GM19239 (cell line): Measurements from ENCODE around the gene ELANE.
"Not testable (repeated sequence)": the region's sequence is repeated elsewhere in the genome, so short reads cannot be mapped to it uniquely, and the experiment has no call there.

Source experiments
- DNase-seq: peaks from one replicate; pipeline ENCODE4 v3.0.0; 2011; ENCODE audit warnings: low spot score; ENCODE audit not compliant: insufficient read length
- FAIRE-seq: peaks from 2 replicates; lab custom pipeline; 2011; peaks lifted over from hg19 to GRCh38; lab: Jason Lieb, UNC

ELANE gene

GRCh38 chr19:891421-892200 is 39.5 kb downstream of the ELANE start:
- not testable (repeated sequence) for FAIRE-seq, DNase-seq

DNA sequence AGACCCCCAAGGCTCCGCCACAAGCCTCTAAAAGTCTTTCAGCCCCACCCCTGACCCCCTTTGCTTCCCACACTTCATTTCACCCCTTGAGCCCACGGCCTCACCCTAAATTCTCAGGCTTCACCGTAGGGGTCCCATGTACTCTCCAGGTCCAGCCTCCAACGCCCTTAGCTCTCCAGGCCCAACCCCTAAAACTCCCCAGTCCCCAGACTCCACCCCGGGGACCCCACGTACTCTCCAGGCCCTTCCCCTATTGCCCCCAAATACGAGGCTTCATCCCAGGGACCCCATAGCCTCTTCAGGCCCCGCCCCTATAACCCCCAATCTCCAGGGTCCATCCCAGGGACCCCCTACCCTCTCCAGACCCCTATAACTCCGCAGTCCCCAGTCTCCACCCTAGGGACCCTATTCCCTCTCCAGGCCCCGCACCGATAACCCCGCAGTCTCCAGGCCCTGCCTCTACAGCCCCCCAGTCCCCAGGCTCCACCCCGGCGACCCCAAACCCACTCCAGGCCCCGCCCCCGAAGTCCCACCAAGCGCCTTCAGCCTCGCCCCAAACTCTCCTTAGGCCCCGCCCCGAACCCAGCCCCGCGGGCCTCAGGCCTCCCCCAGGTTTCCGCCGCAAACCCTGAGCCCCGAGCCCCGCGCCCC is 40.3 kb downstream of the ELANE start:
- DNase-seq (no peak), FAIRE-seq (no peak)

DNA sequence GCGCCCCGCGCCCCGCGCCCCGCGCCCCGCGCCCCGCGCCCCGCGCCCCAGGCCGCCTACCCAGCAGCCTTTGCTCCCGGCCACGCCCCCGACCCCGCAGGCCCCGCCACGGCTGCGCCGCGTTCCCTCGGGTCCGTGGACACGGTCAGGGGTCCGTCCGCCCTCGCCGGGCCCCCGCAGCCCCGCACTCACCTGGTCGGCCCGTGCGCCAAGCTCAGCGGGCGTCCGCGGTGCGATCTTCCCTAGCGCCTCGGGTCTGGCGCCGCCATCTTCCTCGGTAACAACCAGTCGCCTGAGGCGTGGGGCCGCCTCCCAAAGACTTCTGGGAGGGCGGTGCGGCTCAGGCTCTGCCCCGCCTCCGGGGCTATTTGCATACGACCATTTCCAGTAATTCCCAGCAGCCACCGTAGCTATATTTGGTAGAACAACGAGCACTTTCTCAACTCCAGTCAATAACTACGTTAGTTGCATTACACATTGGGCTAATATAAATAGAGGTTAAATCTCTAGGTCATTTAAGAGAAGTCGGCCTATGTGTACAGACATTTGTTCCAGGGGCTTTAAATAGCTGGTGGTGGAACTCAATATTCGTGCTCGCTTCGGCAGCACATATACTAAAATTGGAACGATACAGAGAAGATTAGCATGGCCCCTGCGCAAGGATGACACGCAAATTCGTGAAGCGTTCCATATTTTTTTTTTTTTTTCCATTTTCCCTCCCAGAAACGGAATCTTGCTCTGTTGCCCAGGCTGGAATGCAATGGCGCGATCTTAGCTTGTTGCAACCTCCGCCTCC is 41.0 kb downstream of the ELANE start, which contains the start of the genes MED16 and RNU6-9:
MED16 (minus strand) TSS at position 294 of the 796 bp plus-strand sequence. CDS start 2,056 bp downstream, outside the sequence.
RNU6-9 (plus strand) TSS at position 591 of the 796 bp plus-strand sequence.
- DNase-seq = peak; percentile 100
- peak; percentile 94 for FAIRE-seq

DNA sequence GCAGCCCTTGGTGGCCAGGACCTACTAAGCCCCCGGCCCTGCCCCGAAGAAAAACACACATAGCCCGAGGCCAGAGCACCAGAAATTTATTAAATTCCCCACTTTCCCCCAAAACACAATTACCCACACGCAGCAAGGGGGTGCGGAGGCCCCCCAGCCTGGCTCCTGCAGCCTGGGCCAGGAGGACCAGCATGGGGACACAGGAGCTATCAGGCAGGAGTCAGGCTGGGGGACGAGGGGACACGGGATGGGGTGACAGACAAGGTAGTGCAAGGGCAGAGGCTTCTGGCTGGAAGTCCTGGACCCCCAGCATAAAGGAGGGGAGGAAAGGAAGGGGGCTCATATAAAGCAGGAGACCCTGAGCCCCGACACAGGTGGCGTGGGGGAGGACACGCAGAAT is 44.3 kb downstream of the ELANE start:
- no peak for DNase-seq
- FAIRE-seq = no peak

- DNase-seq (no peak), FAIRE-seq (no peak)
Observed at GRCh38 chr19:896999-897398, 44.9 kb downstream of the ELANE start.

GRCh38 chr19:897442-898039 is 45.4 kb downstream of the ELANE start:
- DNase-seq = no peak
- no peak for FAIRE-seq

GRCh38 chr19:898663-899062 is 46.6 kb downstream of the ELANE start:
- FAIRE-seq = no peak

GRCh38 chr19:899336-900042 is 47.4 kb downstream of the ELANE start:
- no peak for FAIRE-seq
- no peak for DNase-seq

More at GRCh38 chr19:898663-899062, 46.6 kb downstream of the ELANE start:
- no peak for DNase-seq

DNA sequence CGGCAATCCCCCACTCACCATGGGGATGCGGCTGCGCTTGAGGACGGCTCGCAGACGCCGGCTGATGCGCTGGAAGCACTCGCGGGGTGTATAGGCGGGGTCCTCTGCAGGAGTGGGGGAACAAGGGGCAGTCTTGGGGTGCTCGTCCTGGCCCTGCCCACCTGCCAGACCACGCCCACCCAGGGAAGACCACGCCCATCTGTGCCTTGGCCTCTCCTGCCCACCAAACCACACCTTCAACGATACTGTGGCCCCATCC is 47.9 kb downstream of the ELANE start:
- DNase-seq = no peak
- no peak for FAIRE-seq

DNA sequence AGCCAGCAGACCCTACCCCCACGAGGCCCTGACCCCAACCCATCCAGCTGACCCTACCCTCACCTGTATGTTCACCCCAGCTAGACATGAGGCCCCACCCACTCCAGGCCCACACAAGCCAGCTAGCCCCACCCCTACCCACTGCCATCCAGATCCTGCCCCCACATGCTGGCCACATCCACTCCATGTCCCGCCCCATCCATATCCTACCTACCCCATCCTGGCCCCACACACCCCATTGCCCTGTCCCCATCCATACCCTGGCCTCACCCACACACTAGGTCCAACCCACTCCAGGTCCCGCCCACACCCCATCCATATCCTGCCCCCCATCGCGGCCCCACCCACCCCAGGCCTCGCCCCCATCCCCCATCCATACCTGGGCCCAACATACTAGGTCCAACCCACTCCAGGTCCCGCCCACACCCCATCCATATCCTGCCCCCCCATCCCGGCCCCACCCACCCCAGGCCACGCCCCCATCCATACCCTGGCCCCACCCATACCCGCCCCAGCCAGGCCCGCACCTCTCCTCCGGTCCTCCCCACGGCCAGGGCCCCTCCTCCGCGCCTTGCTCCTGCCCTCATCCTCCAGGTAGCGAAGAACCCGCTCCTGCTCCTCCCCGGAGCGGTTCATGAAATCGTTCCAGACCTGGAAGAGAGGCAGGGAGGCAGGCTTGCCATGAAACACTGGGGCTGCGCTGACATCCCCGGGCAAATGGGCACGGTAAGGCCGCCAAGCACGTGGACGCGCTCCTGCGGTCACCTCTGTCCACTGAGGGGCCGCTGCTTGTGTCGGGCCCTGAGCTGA is 48.4 kb downstream of the ELANE start:
- FAIRE-seq = no peak
- DNase-seq = no peak

- FAIRE-seq (no peak), DNase-seq (no peak)
Observed at GRCh38 chr19:901216-902092, 49.4 kb downstream of the ELANE start.

DNA sequence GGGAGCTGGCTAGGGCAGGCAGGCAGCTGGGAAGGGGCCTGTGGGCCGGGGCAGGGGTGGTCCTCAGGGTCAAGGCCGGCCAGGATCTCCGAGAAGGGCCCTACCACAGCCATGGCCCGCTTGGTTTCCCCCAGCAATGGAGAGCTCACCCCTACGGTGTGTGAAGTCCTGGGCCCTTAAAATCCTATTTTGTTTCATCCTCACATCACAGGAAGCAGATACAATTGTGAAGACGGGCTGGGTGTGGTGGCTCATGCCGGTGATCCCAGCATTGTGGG is 49.9 kb downstream of the ELANE start:
- FAIRE-seq (no peak), DNase-seq (no peak)

GRCh38 chr19:902446-903226 is 50.5 kb downstream of the ELANE start:
- FAIRE-seq (no peak), DNase-seq (no peak)

DNA sequence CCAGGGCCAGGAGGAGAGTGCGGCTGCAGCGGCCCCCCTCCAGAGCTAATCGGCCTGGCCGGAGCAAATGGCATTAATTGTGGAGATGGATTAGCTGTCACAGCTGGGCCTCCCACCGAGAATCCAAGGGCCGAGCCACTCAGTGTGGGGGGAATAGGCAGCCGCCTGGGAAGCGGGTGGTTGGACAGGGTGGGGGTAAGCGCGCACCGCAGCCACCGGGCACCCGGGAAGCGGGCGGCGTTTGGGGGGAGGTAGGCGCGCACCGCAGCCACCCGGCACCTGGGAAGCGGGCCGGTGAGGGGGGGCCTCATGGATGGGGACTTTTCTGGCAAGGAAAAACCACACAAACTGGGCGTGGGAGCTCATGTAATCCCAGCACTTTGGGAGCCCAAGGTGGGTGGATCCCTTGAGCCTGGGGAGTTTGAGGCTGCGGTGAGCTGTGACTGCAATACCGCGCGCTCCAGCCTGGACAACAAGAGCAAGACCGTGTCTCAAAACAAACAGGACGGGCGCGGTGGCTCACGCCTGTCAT is 51.2 kb downstream of the ELANE start:
- FAIRE-seq = no peak
- no peak for DNase-seq

- DNase-seq (no peak), FAIRE-seq (no peak)
Observed at GRCh38 chr19:904545-904944, 52.4 kb downstream of the ELANE start.
